Mucosa of descending colon (tissue), 3 donors: ENCODE data around the gene RNU7-1. TPM values are rescaled to one million over a fixed set of nuclear protein-coding genes. Genes with fewer than 3 reads are reported as not detected.

Source experiments
- ATAC-seq: fragments of 200-7000 bp; cut with Tn5 transposase; one replicate; pipeline ENCODE4 v1.9.1; 2020; ENCODE audit warnings: mild to moderate bottlenecking, moderate library complexity
- DNase-seq, 3 donors: peaks; one replicate each; pipeline ENCODE4 v3.0.0-alpha.2; 2020
- H3K36me3 ChIP-seq: fragments of 200-600 bp; one replicate; pipeline ENCODE4 v1.8.0; 2021; ENCODE audit warnings: low read depth, mild to moderate bottlenecking
- H3K4me1 ChIP-seq: fragments of 200-600 bp; one replicate; pipeline ENCODE4 v1.8.0; 2021; ENCODE audit warnings: low read depth, mild to moderate bottlenecking
- H3K4me3 ChIP-seq: fragments of 200-600 bp; one replicate; pipeline ENCODE4 v1.8.0; 2021; ENCODE audit warnings: mild to moderate bottlenecking
- H3K9me3 ChIP-seq: fragments of 200-600 bp; one replicate; pipeline ENCODE4 v1.8.0; 2021; ENCODE audit warnings: mild to moderate bottlenecking
- intact Hi-C, 2 donors: fragments of 100-400 bp; cut with DNase I in 1 of 2; cut with micrococcal nuclease in 1 of 2; formaldehyde crosslinking; loops; one replicate each; pipeline versions ENCODE4 v1.11.0 to v1.11.1; 2022; cut with DNase I, micrococcal nuclease
- total RNA-seq, 3 donors: library from RNA; stranded (reverse); fragmentation: NEBNext Ultra II Directional in 2 of 3; extraction: Animal tissue kit (Norgen Biotek cat#: 25700) in 2 of 3; gene quantifications; one replicate each; pipeline versions ENCODE4 v1.2.1 to v1.2.4, GENCODE V29; 2021 to 2023
- TF ChIP-seq, protein P1 (sequence below): fragments of 200-600 bp; IDR thresholded peaks from one replicate; pipeline ENCODE4 v1.8.0; 2022; ENCODE audit warnings: antibody characterized with exemption, mild to moderate bottlenecking
- donor health status: DM: no; HTN: no; CAD: no; lungs with moderate emphysema.
- donor health status: DM: no; HTN: no; CAD: no.
- donor health status: DM: no; HTN: yes; CAD: no.

Gene RNU7-1
- total RNA-seq, 3 donors from 2014 or later = not detected

- TF ChIP-seq, protein P1, sequence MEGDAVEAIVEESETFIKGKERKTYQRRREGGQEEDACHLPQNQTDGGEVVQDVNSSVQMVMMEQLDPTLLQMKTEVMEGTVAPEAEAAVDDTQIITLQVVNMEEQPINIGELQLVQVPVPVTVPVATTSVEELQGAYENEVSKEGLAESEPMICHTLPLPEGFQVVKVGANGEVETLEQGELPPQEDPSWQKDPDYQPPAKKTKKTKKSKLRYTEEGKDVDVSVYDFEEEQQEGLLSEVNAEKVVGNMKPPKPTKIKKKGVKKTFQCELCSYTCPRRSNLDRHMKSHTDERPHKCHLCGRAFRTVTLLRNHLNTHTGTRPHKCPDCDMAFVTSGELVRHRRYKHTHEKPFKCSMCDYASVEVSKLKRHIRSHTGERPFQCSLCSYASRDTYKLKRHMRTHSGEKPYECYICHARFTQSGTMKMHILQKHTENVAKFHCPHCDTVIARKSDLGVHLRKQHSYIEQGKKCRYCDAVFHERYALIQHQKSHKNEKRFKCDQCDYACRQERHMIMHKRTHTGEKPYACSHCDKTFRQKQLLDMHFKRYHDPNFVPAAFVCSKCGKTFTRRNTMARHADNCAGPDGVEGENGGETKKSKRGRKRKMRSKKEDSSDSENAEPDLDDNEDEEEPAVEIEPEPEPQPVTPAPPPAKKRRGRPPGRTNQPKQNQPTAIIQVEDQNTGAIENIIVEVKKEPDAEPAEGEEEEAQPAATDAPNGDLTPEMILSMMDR = no peak
- intact Hi-C loops = no loop called here
- Histone ChIP-seq H3K36me3 (no peaks in the 10 kb centered on the region), H3K4me1 (peaks cover 31% of the 10 kb centered on the region), H3K9me3 (no peaks in the 10 kb centered on the region), H3K4me3 (no peak overlapping the region)
- ATAC-seq (no peak), DNase-seq (peak in 1 of 3 donors; percentile 32)
Observed at GRCh38 chr12:6921996-6922946, 21.3 kb upstream of the RNU7-1 start.

GRCh38 chr12:6923003-6923732, 20.4 kb upstream of the RNU7-1 start:
- no peaks in the 10 kb centered on the region for H3K9me3 ChIP-seq
- DNase-seq (peak in 1 of 3 donors; percentile 25), ATAC-seq (no peak)
- no peaks in the 10 kb centered on the region for H3K36me3 ChIP-seq
- intact Hi-C loops = no loop called here
- H3K4me3 ChIP-seq = no peak overlapping the region
- peaks cover 31% of the 10 kb centered on the region for H3K4me1 ChIP-seq
- TF ChIP-seq, protein P1 = no peak

GRCh38 chr12:6923851-6924250, 19.8 kb upstream of the RNU7-1 start:
- peaks cover 31% of the 10 kb centered on the region for H3K4me1 ChIP-seq
- DNase-seq (peak in 1 of 3 donors; percentile 22), ATAC-seq (no peak)
- H3K9me3 ChIP-seq = no peaks in the 10 kb centered on the region
- H3K4me3 ChIP-seq = no peak overlapping the region
- H3K36me3 ChIP-seq = no peaks in the 10 kb centered on the region
- TF ChIP-seq, protein P1 = no peak
- intact Hi-C loops = no loop called here

- Histone ChIP-seq H3K4me1 (peaks cover 35% of the 10 kb centered on the region), H3K36me3 (no peaks in the 10 kb centered on the region), H3K9me3 (no peaks in the 10 kb centered on the region), H3K4me3 (no peak overlapping the region)
- ATAC-seq (no peak), DNase-seq (no peak)
- TF ChIP-seq, protein P1 = no peak
- intact Hi-C loops = no loop called here
Observed at GRCh38 chr12:6925239-6925539, 18.4 kb upstream of the RNU7-1 start.

DNA sequence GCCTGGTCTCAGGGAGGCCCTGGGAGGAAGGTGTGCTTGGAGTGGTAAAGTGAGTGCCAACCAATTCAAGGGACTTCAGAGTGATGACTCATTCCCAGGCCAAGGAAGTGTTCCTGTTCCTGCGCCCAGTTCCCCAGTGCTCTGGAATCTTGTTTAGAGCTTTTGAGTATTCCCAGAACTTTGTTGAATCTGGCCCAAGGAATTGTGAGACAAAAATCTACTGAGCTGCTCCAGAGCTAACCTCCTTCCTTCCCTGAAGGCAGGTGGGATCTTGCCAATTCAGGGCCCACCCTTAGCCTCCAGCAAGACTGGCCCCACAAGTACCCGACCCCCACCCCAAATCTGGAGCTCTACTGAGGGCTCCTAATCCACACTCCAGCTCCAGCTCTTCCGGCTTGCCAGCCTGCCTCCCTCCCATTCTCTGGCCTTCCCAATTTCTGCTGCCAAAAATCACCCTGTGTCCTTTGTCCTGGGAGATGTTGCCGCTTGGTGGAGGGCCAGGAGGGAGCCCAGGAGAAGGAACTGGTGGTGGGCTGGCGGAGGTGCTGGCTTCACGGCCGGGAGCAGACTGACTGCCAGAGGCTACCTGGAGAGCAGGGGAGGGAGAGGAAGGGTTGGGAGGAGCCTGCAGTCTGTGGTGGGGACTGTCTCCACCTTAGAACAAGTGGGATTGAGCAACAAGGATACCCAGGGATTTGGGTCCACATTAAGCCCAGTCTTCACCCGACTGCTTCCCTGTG, 17.9 kb upstream of the RNU7-1 start:
- H3K4me1 ChIP-seq = peaks cover 35% of the 10 kb centered on the region
- peak; percentile 81 for ATAC-seq
- no peak overlapping the region for H3K4me3 ChIP-seq
- DNase-seq = peak; percentile 72 to 76 (median 75)
- TF ChIP-seq, protein P1 = no peak
- intact Hi-C loops = no loop called here
- H3K36me3 ChIP-seq = no peaks in the 10 kb centered on the region
- no peaks in the 10 kb centered on the region for H3K9me3 ChIP-seq
